Activated CD4-positive, alpha-beta T cell treated with anti-CD3 and anti-CD28 coated beads, Interleukin-2, amount 50 U/mL, for 4 hours (primary cell): ENCODE measurements around the gene PTPRM.

Experiments
- DNase-seq, 2 experiments: peaks; one replicate each; pipeline ENCODE4 v3.0.0-alpha.2; 2020

The PTPRM gene

GRCh38 chr18:7870266-7870665 is 303.1 kb downstream of the PTPRM start:
- DNase-seq = no peak

GRCh38 chr18:7870855-7871254 is 303.7 kb downstream of the PTPRM start:
- no peak for DNase-seq

- no peak for DNase-seq
These were observed 304.7 kb downstream of the PTPRM start for GRCh38 chr18:7871560-7872456.

GRCh38 chr18:7872569-7872968 is 305.5 kb downstream of the PTPRM start:
- no peak for DNase-seq

GRCh38 chr18:7873316-7873715 is 306.2 kb downstream of the PTPRM start:
- no peak for DNase-seq

- DNase-seq = no peak
These were observed 309.4 kb downstream of the PTPRM start for GRCh38 chr18:7876354-7877104.

GRCh38 chr18:7877609-7878008 is 310.5 kb downstream of the PTPRM start:
- no peak for DNase-seq

- no peak for DNase-seq
These were observed 311.4 kb downstream of the PTPRM start for GRCh38 chr18:7878265-7879211.

- DNase-seq = no peak
These were observed 312.6 kb downstream of the PTPRM start for GRCh38 chr18:7879717-7880116.

GRCh38 chr18:7885865-7886264 is 318.7 kb downstream of the PTPRM start:
- DNase-seq = no peak

GRCh38 chr18:7886436-7886835 is 319.3 kb downstream of the PTPRM start:
- DNase-seq = no peak

- DNase-seq = no peak
These were observed 322.4 kb downstream of the PTPRM start for GRCh38 chr18:7889515-7889914.

- no peak for DNase-seq
These were observed 323.0 kb downstream of the PTPRM start for GRCh38 chr18:7890075-7890474.

GRCh38 chr18:7892556-7892955 is 325.4 kb downstream of the PTPRM start:
- no peak for DNase-seq

- no peak for DNase-seq
These were observed 327.5 kb downstream of the PTPRM start for GRCh38 chr18:7894592-7894991.

GRCh38 chr18:7895346-7895745 is 328.2 kb downstream of the PTPRM start:
- DNase-seq = no peak

- DNase-seq = no peak
These were observed 329.0 kb downstream of the PTPRM start for GRCh38 chr18:7896161-7896560.

GRCh38 chr18:7896805-7897518 is 329.8 kb downstream of the PTPRM start:
- no peak for DNase-seq

GRCh38 chr18:7898181-7898580 is 331.1 kb downstream of the PTPRM start:
- no peak for DNase-seq

GRCh38 chr18:7899078-7899477 is 332.0 kb downstream of the PTPRM start:
- DNase-seq = no peak

- no peak for DNase-seq
These were observed 333.0 kb downstream of the PTPRM start for GRCh38 chr18:7900091-7900490.

- no peak for DNase-seq
These were observed 334.5 kb downstream of the PTPRM start for GRCh38 chr18:7901657-7902056.
